A549 (cell line): ENCODE results near the gene CPXM1. TPM values are rescaled to one million over a fixed set of nuclear protein-coding genes. Genes with fewer than 3 reads are reported as not detected.
A peak's percentile ranks its signal among the peaks of the same experiment; 100 is the strongest.

ENCODE experiments used
- ATAC-seq, 2 experiments: fragments of 200-7000 bp in 1 of 2; fragments of >200 bp in 1 of 2; cut with Nextera tagmentation in 1 of 2; cut with Tn5 transposase in 1 of 2; 3 replicates each; pipeline versions ENCODE4 v1.8.0 to v1.9.1; 2018 to 2020; ENCODE audit warnings: mild to moderate bottlenecking in 1 of 2, moderate library complexity in 1 of 2
- CTCF ChIA-PET: fragments of 300-600 bp; sonication (Branson Sonifier 250); formaldehyde crosslinking; extraction: SDS; loops from one replicate; lab custom pipeline; 2021; ENCODE audit warnings: antibody characterized with exemption, inconsistent platforms; lab: Yijun Ruan, JAX
- POLR2A ChIA-PET: fragments of 350-600 bp; formaldehyde crosslinking; extraction: SDS; loops from one replicate; lab custom pipeline; 2021; ENCODE audit warnings: antibody characterized with exemption, inconsistent platforms; lab: Yijun Ruan, JAX
- DNase-seq, 2 experiments: peaks; one replicate each; pipeline versions ENCODE4 v3.0.0 to v3.0.0-alpha.2; 2011 to 2016; ENCODE audit warnings: low read depth in 1 of 2, low spot score in 1 of 2
- FAIRE-seq: peaks from 2 replicates; lab custom pipeline; 2011; peaks lifted over from hg19 to GRCh38; lab: Jason Lieb, UNC
- H3K27ac ChIP-seq, 2 experiments: fragments of >200 bp; sonication (Bioruptor Twin); formaldehyde crosslinking; 3 replicates each; pipeline ENCODE4 v1.5.1; 2016 to 2017
- H3K4me1 ChIP-seq: fragments of >200 bp; sonication (Bioruptor Twin); formaldehyde crosslinking; 3 replicates; pipeline ENCODE4 v1.6.1; 2016
- H3K4me2 ChIP-seq: fragments of >200 bp; sonication (Bioruptor Twin); formaldehyde crosslinking; 3 replicates; pipeline ENCODE4 v1.6.1; 2016
- H3K4me3 ChIP-seq: fragments of >200 bp; sonication (Bioruptor Twin); formaldehyde crosslinking; 3 replicates; pipeline ENCODE4 v1.5.1; 2016
- H3K9me3 ChIP-seq: fragments of >200 bp; sonication (Bioruptor Twin); formaldehyde crosslinking; 3 replicates; pipeline ENCODE4 v1.6.1; 2016
- BHLHE40 ChIP-seq: IDR thresholded peaks from 2 replicates; pipeline ENCODE4 v1.6.1; 2012; ENCODE audit warnings: low read depth, low read length, inconsistent platforms
- CBX8 ChIP-seq: fragments of 200-600 bp; sonication (generic); IDR thresholded peaks from 2 replicates; pipeline ENCODE4 v1.6.1; 2016
- CEBPB ChIP-seq, 2 experiments: fragments of >200 bp in 1 of 2; sonication (Bioruptor Twin) in 1 of 2; formaldehyde crosslinking in 1 of 2; IDR thresholded peaks; 2 replicates each; pipeline ENCODE4 v1.6.1; 2012 to 2016
- EHMT2 ChIP-seq: fragments of 200-600 bp; sonication (generic); IDR thresholded peaks from 2 replicates; pipeline ENCODE4 v1.6.1; 2016; ENCODE audit warnings: antibody characterized with exemption, low read depth, mild to moderate bottlenecking, moderate library complexity
- FOSB ChIP-seq: fragments of 250-450 bp; sonication (Bioruptor Pico); IDR thresholded peaks from 2 replicates; pipeline ENCODE4 v1.5.0; 2020; ENCODE audit warnings: mild to moderate bottlenecking, moderate library complexity
- FOSL2 ChIP-seq, 2 experiments: fragments of 450-650 bp in 1 of 2; fragments of >200 bp in 1 of 2; sonication (Bioruptor Twin) in 1 of 2; formaldehyde crosslinking; IDR thresholded peaks; 2 replicates each; pipeline versions ENCODE4 v1.5.0 to v1.6.1; 2016 to 2020; ENCODE audit warnings: mild to moderate bottlenecking in 1 of 2, moderate library complexity in 1 of 2
- GATA3 ChIP-seq: IDR thresholded peaks from 2 replicates; pipeline ENCODE4 v1.6.1; 2012; ENCODE audit warnings: borderline replicate concordance
- HDAC2 ChIP-seq: fragments of 200-600 bp; sonication (generic); IDR thresholded peaks from 2 replicates; pipeline ENCODE4 v1.6.1; 2016
- HEYL ChIP-seq: fragments of 250-450 bp; sonication (Bioruptor Pico); IDR thresholded peaks from 2 replicates; pipeline ENCODE4 v1.8.0; 2021; ENCODE audit warnings: mild to moderate bottlenecking, moderate library complexity
- HOXB5 ChIP-seq: fragments of 250-450 bp; sonication (Bioruptor Pico); IDR thresholded peaks from 2 replicates; pipeline ENCODE4 v1.5.0; 2020; ENCODE audit warnings: mild to moderate bottlenecking, moderate library complexity
- JUNB ChIP-seq: fragments of >200 bp; sonication (Bioruptor Twin); formaldehyde crosslinking; IDR thresholded peaks from 2 replicates; pipeline ENCODE4 v1.6.1; 2016
- KDM1A ChIP-seq: fragments of 200-600 bp; sonication (generic); IDR thresholded peaks from 2 replicates; pipeline ENCODE4 v1.6.1; 2016; ENCODE audit warnings: low read depth, mild to moderate bottlenecking
- NFE2L2 ChIP-seq: fragments of 150-350 bp; conservative IDR thresholded peaks from 2 replicates; pipeline ENCODE4 v1.6.1; 2014; ENCODE audit warnings: low read length
- NPAS2 ChIP-seq: fragments of 250-450 bp; sonication (Bioruptor Pico); IDR thresholded peaks from 2 replicates; pipeline ENCODE4 v1.8.0; 2022; ENCODE audit warnings: mild to moderate bottlenecking, moderate library complexity, borderline replicate concordance
- NR3C1 ChIP-seq: fragments of >200 bp; sonication (Bioruptor Twin); formaldehyde crosslinking; IDR thresholded peaks from 3 replicates; pipeline ENCODE4 v1.6.1; 2017
- RAD21 ChIP-seq, 2 experiments: fragments of >200 bp in 1 of 2; sonication (Bioruptor Twin) in 1 of 2; formaldehyde crosslinking in 1 of 2; IDR thresholded peaks in 1 of 2; conservative IDR thresholded peaks in 1 of 2; 2 replicates in 1 of 2; 3 replicates in 1 of 2; pipeline ENCODE4 v1.6.1; 2012 to 2018; ENCODE audit warnings: inconsistent platforms in 1 of 2
- RCOR1 ChIP-seq: fragments of 150-350 bp; IDR thresholded peaks from 2 replicates; pipeline ENCODE4 v1.6.1; 2014; ENCODE audit warnings: antibody characterized with exemption, low read length, low read depth
- RFX5 ChIP-seq: fragments of 450-650 bp; IDR thresholded peaks from 2 replicates; pipeline ENCODE4 v1.7.1; 2014; ENCODE audit warnings: antibody characterized with exemption, mild to moderate bottlenecking, moderate library complexity
- SMC3 ChIP-seq: fragments of >200 bp; sonication (Bioruptor Twin); formaldehyde crosslinking; IDR thresholded peaks from 3 replicates; pipeline ENCODE4 v1.6.1; 2018; ENCODE audit warnings: inconsistent platforms
- TFCP2L1 ChIP-seq: fragments of 250-450 bp; sonication (Bioruptor Pico); IDR thresholded peaks from 2 replicates; pipeline ENCODE4 v1.5.0; 2021; ENCODE audit warnings: mild to moderate bottlenecking
- TP53 ChIP-seq: fragments of 250-450 bp; sonication (Bioruptor Pico); IDR thresholded peaks from 2 replicates; pipeline ENCODE4 v1.5.0; 2021; ENCODE audit warnings: mild to moderate bottlenecking, moderate library complexity
- ZSCAN20 ChIP-seq: fragments of 250-450 bp; sonication (Bioruptor Pico); IDR thresholded peaks from 2 replicates; pipeline ENCODE4 v1.8.0; 2022; ENCODE audit warnings: mild to moderate bottlenecking, moderate library complexity
- WGBS: methylation state at CpG from one replicate; pipeline ENCODE4 v1.1.6; 2017; ENCODE audit errors: missing lambda C conversion rate; 5-methylcytosine and 5-hydroxymethylcytosine counted together
- polyA plus RNA-seq, 4 experiments: library from polyadenylated mRNA; depleted of rRNA in 3 of 4; stranded (reverse); fragments of >200 nt; fragmentation: RNase III in 1 of 4; extraction: RNeasy Plus Mini Kit Qiagen cat#74134 plus additional on column Dnase treatment in 1 of 4; gene quantifications; 2 replicates in 3 of 4; 3 replicates in 1 of 4; pipeline ENCODE4 v1.2.3, GENCODE V29; 2011 to 2017
- TF ChIP-seq, protein P1 (sequence below): fragments of >200 bp; sonication (Bioruptor Twin); formaldehyde crosslinking; IDR thresholded peaks from 3 replicates; pipeline ENCODE4 v1.6.1; 2016
- TF ChIP-seq, protein P2 (sequence below): fragments of 250-450 bp; sonication (Bioruptor Pico); IDR thresholded peaks from 2 replicates; pipeline ENCODE4 v1.5.0; 2020; ENCODE audit warnings: low read depth, mild to moderate bottlenecking, moderate library complexity
- TF ChIP-seq, protein P3 (sequence below): fragments of 200-600 bp; sonication (generic); IDR thresholded peaks from 2 replicates; pipeline ENCODE4 v1.6.1; 2016; ENCODE audit warnings: antibody characterized with exemption, mild to moderate bottlenecking, moderate library complexity
- TF ChIP-seq, protein P4 (sequence below): IDR thresholded peaks from 2 replicates; pipeline ENCODE4 v1.6.1; 2012
- TF ChIP-seq, protein P5 (sequence below): IDR thresholded peaks from 2 replicates; pipeline ENCODE4 v1.6.1; 2012; ENCODE audit warnings: low read depth, borderline replicate concordance
- TF ChIP-seq, protein P6 (sequence below): fragments of >200 bp; sonication (Bioruptor Twin); formaldehyde crosslinking; IDR thresholded peaks from 2 replicates; pipeline ENCODE4 v1.6.1; 2016
- TF ChIP-seq, protein P7 (sequence below): fragments of >200 bp; sonication (Bioruptor Twin); formaldehyde crosslinking; IDR thresholded peaks from 3 replicates; pipeline ENCODE4 v1.5.1; 2016
- TF ChIP-seq, protein P8 (sequence below): IDR thresholded peaks from 2 replicates; pipeline ENCODE4 v1.6.1; 2012

CPXM1 gene
- polyA plus RNA-seq, 2 of the 4 experiments (the other 2 are of a cell fraction): not detected

DNA sequence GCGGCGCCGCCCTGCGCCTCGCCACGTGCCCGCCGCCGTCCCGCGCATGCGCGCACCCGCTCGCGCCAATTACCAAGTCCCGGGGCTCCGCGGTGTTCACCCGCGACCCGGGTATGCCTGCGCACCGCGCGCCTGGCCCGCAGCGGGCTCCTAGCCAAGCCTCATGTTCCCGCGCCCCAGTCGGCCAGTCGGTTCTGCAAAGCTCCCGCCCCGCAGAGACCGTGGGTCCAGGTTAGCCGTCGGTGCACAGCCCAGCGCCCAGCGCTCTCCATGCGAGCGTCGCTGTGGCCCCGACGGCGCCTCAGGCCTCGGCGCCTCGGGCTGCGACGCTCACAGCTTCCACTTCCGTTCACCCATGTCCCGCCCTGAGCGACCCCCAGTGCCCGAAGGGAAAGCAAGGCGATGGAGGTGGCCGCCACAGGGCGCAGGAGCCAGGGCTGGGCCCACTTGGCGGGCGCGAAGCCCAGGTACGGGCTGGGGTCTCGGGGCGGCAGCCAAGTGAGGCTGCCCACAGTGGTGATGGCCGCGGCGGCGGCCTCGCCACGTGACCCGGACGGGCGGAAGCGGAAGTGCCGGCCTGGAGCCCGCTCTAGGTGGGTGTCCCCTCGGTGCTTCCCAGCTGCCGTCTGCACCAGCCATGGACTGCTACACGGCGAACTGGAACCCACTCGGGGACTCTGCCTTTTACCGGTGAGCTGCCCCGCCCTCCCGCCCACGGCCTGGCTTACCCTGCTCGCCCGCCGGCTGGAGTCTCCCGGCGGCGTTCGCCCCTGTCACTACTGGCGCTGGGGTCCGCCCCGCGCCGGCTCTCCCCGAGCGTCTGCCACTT, 39.9 kb upstream of the CPXM1 start, which contains the start of the genes PCED1A and VPS16:
Gene PCED1A, minus strand, starts transcription at position 518 of the 829 bp plus-strand sequence. CDS start 743 bp downstream, outside the sequence.
Gene VPS16, plus strand, starts transcription at position 608 of the 829 bp plus-strand sequence. Its CDS starts 30 bp downstream, at position 638.
- Histone ChIP-seq H3K4me3 (peak within 1 kb of the TSS; percentile 92), H3K4me2 (peak within 1 kb of the TSS; percentile 88), H3K9me3 (no peaks in the 10 kb centered on the region), H3K27ac (peak within 1 kb of the TSS; percentile 84 to 95), H3K4me1 (peaks cover 17% of the 10 kb centered on the region)
- peak; percentile 98 to 100 for ATAC-seq
- POLR2A ChIA-PET: interaction anchor here (0.5 to 1.4 kb wide), 9 partner anchors 9 to 188 kb away, joined by 3 to 4 read pairs (median 3); partner anchors contain the start of genes NOP56 and PTPRA
- CTCF ChIA-PET: interaction anchor here (0.6 to 4.9 kb wide), 6 partner anchors 11 to 441 kb away, joined by 3 to 33 read pairs (median 5); partner anchors contain the start of gene TMEM239
- FAIRE-seq: peak; percentile 13
- 12% methylated on average over 35 of the region's 98 CpGs for WGBS
- peak; percentile 90 to 99 for DNase-seq
- TF ChIP-seq, protein P1, sequence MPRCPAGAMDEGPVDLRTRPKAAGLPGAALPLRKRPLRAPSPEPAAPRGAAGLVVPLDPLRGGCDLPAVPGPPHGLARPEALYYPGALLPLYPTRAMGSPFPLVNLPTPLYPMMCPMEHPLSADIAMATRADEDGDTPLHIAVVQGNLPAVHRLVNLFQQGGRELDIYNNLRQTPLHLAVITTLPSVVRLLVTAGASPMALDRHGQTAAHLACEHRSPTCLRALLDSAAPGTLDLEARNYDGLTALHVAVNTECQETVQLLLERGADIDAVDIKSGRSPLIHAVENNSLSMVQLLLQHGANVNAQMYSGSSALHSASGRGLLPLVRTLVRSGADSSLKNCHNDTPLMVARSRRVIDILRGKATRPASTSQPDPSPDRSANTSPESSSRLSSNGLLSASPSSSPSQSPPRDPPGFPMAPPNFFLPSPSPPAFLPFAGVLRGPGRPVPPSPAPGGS: peak; percentile 73; the same call in 2 of the 3 replicates
- TF ChIP-seq EHMT2 (no peak; the same call in 1 of the 2 replicates), KDM1A (0 out of 2 replicates have a peak, but pooled peaks have one; percentile 47), CEBPB (IDR thresholded peaks at IDR 0.05) (no peak), CBX8 (no peak), NR3C1 (no peak), NPAS2 (CRISPR knock-in tag) (no peak), FOSB (no peak), ZSCAN20 (no peak), SMC3 (no peak), RAD21 (conservative IDR thresholded peaks at IDR 0.05 in 1 of 2, IDR thresholded peaks at IDR 0.05 in 1 of 2) (0 out of 5 replicates have a peak, but pooled peaks of 1 of the 2 experiments have one; percentile 8), HOXB5 (peak; percentile 89), BHLHE40 (no peak), HDAC2 (peak; percentile 76; the same call in 1 of the 2 replicates), HEYL (CRISPR knock-in tag) (no peak), NFE2L2 (no peak), FOSL2 (IDR thresholded peaks at IDR 0.05) (no peak), FOSL2 (CRISPR knock-in tag; IDR thresholded peaks at IDR 0.05) (no peak), TFCP2L1 (CRISPR knock-in tag) (peak; percentile 84; the same call in 1 of the 2 replicates), JUNB (no peak), TP53 (CRISPR knock-in tag) (no peak; the same call in none of the 2 replicates), GATA3 (no peak), RFX5 (no peak), RCOR1 (no peak)
- TF ChIP-seq, protein P2, sequence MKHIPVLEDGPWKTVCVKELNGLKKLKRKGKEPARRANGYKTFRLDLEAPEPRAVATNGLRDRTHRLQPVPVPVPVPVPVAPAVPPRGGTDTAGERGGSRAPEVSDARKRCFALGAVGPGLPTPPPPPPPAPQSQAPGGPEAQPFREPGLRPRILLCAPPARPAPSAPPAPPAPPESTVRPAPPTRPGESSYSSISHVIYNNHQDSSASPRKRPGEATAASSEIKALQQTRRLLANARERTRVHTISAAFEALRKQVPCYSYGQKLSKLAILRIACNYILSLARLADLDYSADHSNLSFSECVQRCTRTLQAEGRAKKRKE: peak; percentile 57
- TF ChIP-seq, protein P3, sequence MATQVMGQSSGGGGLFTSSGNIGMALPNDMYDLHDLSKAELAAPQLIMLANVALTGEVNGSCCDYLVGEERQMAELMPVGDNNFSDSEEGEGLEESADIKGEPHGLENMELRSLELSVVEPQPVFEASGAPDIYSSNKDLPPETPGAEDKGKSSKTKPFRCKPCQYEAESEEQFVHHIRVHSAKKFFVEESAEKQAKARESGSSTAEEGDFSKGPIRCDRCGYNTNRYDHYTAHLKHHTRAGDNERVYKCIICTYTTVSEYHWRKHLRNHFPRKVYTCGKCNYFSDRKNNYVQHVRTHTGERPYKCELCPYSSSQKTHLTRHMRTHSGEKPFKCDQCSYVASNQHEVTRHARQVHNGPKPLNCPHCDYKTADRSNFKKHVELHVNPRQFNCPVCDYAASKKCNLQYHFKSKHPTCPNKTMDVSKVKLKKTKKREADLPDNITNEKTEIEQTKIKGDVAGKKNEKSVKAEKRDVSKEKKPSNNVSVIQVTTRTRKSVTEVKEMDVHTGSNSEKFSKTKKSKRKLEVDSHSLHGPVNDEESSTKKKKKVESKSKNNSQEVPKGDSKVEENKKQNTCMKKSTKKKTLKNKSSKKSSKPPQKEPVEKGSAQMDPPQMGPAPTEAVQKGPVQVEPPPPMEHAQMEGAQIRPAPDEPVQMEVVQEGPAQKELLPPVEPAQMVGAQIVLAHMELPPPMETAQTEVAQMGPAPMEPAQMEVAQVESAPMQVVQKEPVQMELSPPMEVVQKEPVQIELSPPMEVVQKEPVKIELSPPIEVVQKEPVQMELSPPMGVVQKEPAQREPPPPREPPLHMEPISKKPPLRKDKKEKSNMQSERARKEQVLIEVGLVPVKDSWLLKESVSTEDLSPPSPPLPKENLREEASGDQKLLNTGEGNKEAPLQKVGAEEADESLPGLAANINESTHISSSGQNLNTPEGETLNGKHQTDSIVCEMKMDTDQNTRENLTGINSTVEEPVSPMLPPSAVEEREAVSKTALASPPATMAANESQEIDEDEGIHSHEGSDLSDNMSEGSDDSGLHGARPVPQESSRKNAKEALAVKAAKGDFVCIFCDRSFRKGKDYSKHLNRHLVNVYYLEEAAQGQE: no peak
- TF ChIP-seq, protein P4, sequence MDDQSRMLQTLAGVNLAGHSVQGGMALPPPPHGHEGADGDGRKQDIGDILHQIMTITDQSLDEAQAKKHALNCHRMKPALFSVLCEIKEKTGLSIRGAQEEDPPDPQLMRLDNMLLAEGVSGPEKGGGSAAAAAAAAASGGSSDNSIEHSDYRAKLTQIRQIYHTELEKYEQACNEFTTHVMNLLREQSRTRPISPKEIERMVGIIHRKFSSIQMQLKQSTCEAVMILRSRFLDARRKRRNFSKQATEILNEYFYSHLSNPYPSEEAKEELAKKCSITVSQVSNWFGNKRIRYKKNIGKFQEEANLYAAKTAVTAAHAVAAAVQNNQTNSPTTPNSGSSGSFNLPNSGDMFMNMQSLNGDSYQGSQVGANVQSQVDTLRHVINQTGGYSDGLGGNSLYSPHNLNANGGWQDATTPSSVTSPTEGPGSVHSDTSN: no peak
- TF ChIP-seq, protein P5, sequence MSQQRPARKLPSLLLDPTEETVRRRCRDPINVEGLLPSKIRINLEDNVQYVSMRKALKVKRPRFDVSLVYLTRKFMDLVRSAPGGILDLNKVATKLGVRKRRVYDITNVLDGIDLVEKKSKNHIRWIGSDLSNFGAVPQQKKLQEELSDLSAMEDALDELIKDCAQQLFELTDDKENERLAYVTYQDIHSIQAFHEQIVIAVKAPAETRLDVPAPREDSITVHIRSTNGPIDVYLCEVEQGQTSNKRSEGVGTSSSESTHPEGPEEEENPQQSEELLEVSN: peak; percentile 98
- TF ChIP-seq, protein P6, sequence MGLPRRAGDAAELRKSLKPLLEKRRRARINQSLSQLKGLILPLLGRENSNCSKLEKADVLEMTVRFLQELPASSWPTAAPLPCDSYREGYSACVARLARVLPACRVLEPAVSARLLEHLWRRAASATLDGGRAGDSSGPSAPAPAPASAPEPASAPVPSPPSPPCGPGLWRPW: no peak
- TF ChIP-seq, protein P7, sequence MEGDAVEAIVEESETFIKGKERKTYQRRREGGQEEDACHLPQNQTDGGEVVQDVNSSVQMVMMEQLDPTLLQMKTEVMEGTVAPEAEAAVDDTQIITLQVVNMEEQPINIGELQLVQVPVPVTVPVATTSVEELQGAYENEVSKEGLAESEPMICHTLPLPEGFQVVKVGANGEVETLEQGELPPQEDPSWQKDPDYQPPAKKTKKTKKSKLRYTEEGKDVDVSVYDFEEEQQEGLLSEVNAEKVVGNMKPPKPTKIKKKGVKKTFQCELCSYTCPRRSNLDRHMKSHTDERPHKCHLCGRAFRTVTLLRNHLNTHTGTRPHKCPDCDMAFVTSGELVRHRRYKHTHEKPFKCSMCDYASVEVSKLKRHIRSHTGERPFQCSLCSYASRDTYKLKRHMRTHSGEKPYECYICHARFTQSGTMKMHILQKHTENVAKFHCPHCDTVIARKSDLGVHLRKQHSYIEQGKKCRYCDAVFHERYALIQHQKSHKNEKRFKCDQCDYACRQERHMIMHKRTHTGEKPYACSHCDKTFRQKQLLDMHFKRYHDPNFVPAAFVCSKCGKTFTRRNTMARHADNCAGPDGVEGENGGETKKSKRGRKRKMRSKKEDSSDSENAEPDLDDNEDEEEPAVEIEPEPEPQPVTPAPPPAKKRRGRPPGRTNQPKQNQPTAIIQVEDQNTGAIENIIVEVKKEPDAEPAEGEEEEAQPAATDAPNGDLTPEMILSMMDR: no peak
- TF ChIP-seq, protein P8, sequence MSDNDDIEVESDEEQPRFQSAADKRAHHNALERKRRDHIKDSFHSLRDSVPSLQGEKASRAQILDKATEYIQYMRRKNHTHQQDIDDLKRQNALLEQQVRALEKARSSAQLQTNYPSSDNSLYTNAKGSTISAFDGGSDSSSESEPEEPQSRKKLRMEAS: peak; percentile 97
